H9 (cell line): ENCODE measurements around the gene ZNF771. TPM values are rescaled to one million over a fixed set of nuclear protein-coding genes. Genes with fewer than 3 reads are reported as not detected.

Source experiments
- DNase-seq: peaks from one replicate; pipeline ENCODE4 v3.0.0-alpha.2; 2017
- H2AFZ ChIP-seq: one replicate; pipeline ENCODE4 v1.6.1; 2013; ENCODE audit warnings: mild to moderate bottlenecking, low read length, control low read depth, moderate library complexity
- H2AK5ac ChIP-seq: 2 replicates; pipeline ENCODE4 v1.6.1; 2013; ENCODE audit warnings: low read length, control low read depth, mixed read lengths; ENCODE audit not compliant: insufficient read length
- H2BK120ac ChIP-seq: one replicate; pipeline ENCODE4 v1.6.1; 2013; ENCODE audit warnings: low read depth, mild to moderate bottlenecking, low read length, control low read depth, inconsistent platforms; ENCODE audit not compliant: poor library complexity, severe bottlenecking
- H2BK12ac ChIP-seq: 2 replicates; pipeline ENCODE4 v1.6.1; 2013; ENCODE audit warnings: low read length, control low read depth, mixed read lengths, low read depth; ENCODE audit not compliant: insufficient read length
- H2BK15ac ChIP-seq: 2 replicates; pipeline ENCODE4 v1.6.1; 2013; ENCODE audit warnings: low read depth, low read length, control low read depth
- H2BK20ac ChIP-seq: one replicate; pipeline ENCODE4 v1.6.1; 2013; ENCODE audit warnings: low read depth, mild to moderate bottlenecking, low read length, control low read depth, inconsistent platforms; ENCODE audit not compliant: poor library complexity, severe bottlenecking
- H2BK5ac ChIP-seq: 2 replicates; pipeline ENCODE4 v1.6.1; 2013; ENCODE audit warnings: low read length, control low read depth, mixed read lengths; ENCODE audit not compliant: insufficient read length
- H3K14ac ChIP-seq: 2 replicates; pipeline ENCODE4 v1.6.1; 2013; ENCODE audit warnings: low read length, control low read depth; ENCODE audit not compliant: insufficient read depth
- H3K18ac ChIP-seq: 2 replicates; pipeline ENCODE4 v1.6.1; 2013; ENCODE audit warnings: low read depth, mild to moderate bottlenecking, mixed read lengths, low read length, control low read depth; ENCODE audit not compliant: insufficient read length
- H3K23ac ChIP-seq: 2 replicates; pipeline ENCODE4 v1.6.1; 2013; ENCODE audit warnings: low read length, control low read depth, mixed read lengths, low read depth; ENCODE audit not compliant: insufficient read length
- H3K23me2 ChIP-seq: 2 replicates; pipeline ENCODE4 v1.6.1; 2013; ENCODE audit warnings: low read depth, mild to moderate bottlenecking, mixed read lengths, low read length, control low read depth; ENCODE audit not compliant: insufficient read length, poor library complexity, severe bottlenecking
- H3K27ac ChIP-seq: 2 replicates; pipeline ENCODE4 v1.5.1; 2013; ENCODE audit warnings: low read length, control low read depth, mixed read lengths, low read depth; ENCODE audit not compliant: insufficient read length
- H3K27me3 ChIP-seq: 2 replicates; pipeline ENCODE4 v1.6.1; 2013; ENCODE audit warnings: low read length, control low read depth, inconsistent platforms; ENCODE audit not compliant: insufficient read depth
- H3K4ac ChIP-seq: 2 replicates; pipeline ENCODE4 v1.6.1; 2013; ENCODE audit warnings: low read depth, mild to moderate bottlenecking, control low read depth, inconsistent platforms, low read length, moderate library complexity
- H3K4me1 ChIP-seq: 2 replicates; pipeline ENCODE4 v1.6.1; 2013; ENCODE audit warnings: low read length, control low read depth, inconsistent platforms; ENCODE audit not compliant: insufficient read depth
- H3K4me2 ChIP-seq: 2 replicates; pipeline ENCODE4 v1.6.1; 2013; ENCODE audit warnings: low read length, control low read depth, mixed read lengths; ENCODE audit not compliant: insufficient read length, insufficient read depth
- H3K56ac ChIP-seq: 2 replicates; pipeline ENCODE4 v1.6.1; 2013; ENCODE audit warnings: low read depth, mild to moderate bottlenecking, mixed read lengths, low read length, control low read depth; ENCODE audit not compliant: insufficient read length
- H3K79me1 ChIP-seq: 2 replicates; pipeline ENCODE4 v1.6.1; 2013; ENCODE audit warnings: low read depth, mild to moderate bottlenecking, moderate library complexity, low read length, control low read depth, inconsistent platforms; ENCODE audit not compliant: insufficient read depth, poor library complexity, severe bottlenecking
- H3K79me2 ChIP-seq: 2 replicates; pipeline ENCODE4 v1.6.1; 2013; ENCODE audit warnings: low read length, control low read depth, inconsistent platforms; ENCODE audit not compliant: insufficient read depth
- H3K9ac ChIP-seq: 2 replicates; pipeline ENCODE4 v1.6.1; 2013; ENCODE audit warnings: low read length, control low read depth, mixed read lengths; ENCODE audit not compliant: insufficient read length; ENCODE audit errors: extremely low read depth
- H3K9me3 ChIP-seq: one replicate; pipeline ENCODE4 v1.6.1; 2013; ENCODE audit warnings: low read depth, low read length, inconsistent platforms; ENCODE audit not compliant: control insufficient read depth
- H3T11ph ChIP-seq: one replicate; pipeline ENCODE4 v1.6.1; 2013; ENCODE audit warnings: mild to moderate bottlenecking, low read length, control low read depth, inconsistent platforms
- H4K20me1 ChIP-seq: one replicate; pipeline ENCODE4 v1.6.1; 2013; ENCODE audit not compliant: control insufficient read depth, insufficient read length, insufficient read depth
- H4K5ac ChIP-seq: 2 replicates; pipeline ENCODE4 v1.6.1; 2013; ENCODE audit warnings: low read depth, mild to moderate bottlenecking, mixed read lengths, low read length, control low read depth; ENCODE audit not compliant: insufficient read length
- H4K8ac ChIP-seq: replicated peaks from 2 replicates; pipeline ENCODE4 v1.6.1; 2013; ENCODE audit warnings: low read length, control low read depth, mixed read lengths, low read depth; ENCODE audit not compliant: insufficient read length
- H4K91ac ChIP-seq: 2 replicates; pipeline ENCODE4 v1.6.1; 2013; ENCODE audit warnings: low read depth, mild to moderate bottlenecking, moderate library complexity, mixed read lengths, low read length, control low read depth; ENCODE audit not compliant: insufficient read length
- H3K27ac Mint-ChIP-seq, 3 experiments: 2 replicates in 2 of 3; 3 replicates in 1 of 3; pipeline ENCODE4 v1.8.0; 2020 to 2021; ENCODE audit warnings: mixed read lengths in 3 of 3, mild to moderate bottlenecking in 1 of 3, moderate library complexity in 1 of 3
- H3K27me3 Mint-ChIP-seq: 2 replicates; pipeline ENCODE4 v1.8.0; 2021; ENCODE audit warnings: low read depth, mild to moderate bottlenecking, moderate library complexity, mixed read lengths
- H3K36me3 Mint-ChIP-seq, 3 experiments: 2 replicates in 2 of 3; 3 replicates in 1 of 3; pipeline ENCODE4 v1.8.0; 2020 to 2021; ENCODE audit warnings: low read depth in 3 of 3, mixed read lengths in 3 of 3; ENCODE audit not compliant: insufficient read depth in 1 of 3
- H3K4me1 Mint-ChIP-seq, 2 experiments: 2 replicates each; pipeline ENCODE4 v1.8.0; 2020; ENCODE audit warnings: mixed read lengths in 2 of 2
- H3K4me3 Mint-ChIP-seq, 2 experiments: 2 replicates in 1 of 2; 3 replicates in 1 of 2; pipeline ENCODE4 v1.8.0; 2020 to 2021; ENCODE audit warnings: mild to moderate bottlenecking in 2 of 2, mixed read lengths in 2 of 2, moderate library complexity in 1 of 2
- H3K9me3 Mint-ChIP-seq, 2 experiments: 2 replicates in 1 of 2; 3 replicates in 1 of 2; pipeline ENCODE4 v1.8.0; 2020; ENCODE audit warnings: mild to moderate bottlenecking in 2 of 2, mixed read lengths in 2 of 2, moderate library complexity in 1 of 2
- WGBS: extraction: QIAGEN DNeasy Blood & Tissue Kit; methylation state at CpG from one replicate; pipeline ENCODE4 v1.1.7; 2013; ENCODE audit warnings: missing lambda C conversion rate, low lambda C conversion rate, mixed read lengths; ENCODE audit not compliant: insufficient read length; ENCODE audit errors: extremely low coverage; 5-methylcytosine and 5-hydroxymethylcytosine counted together
- total RNA-seq: library from RNA; stranded (reverse); gene quantifications from 2 replicates; pipeline ENCODE4 v1.2.1, GENCODE V29; 2021
- TF ChIP-seq, protein P1 (sequence below): fragments of 200-600 bp; sonication (generic); conservative IDR thresholded peaks from 3 replicates; pipeline ENCODE4 v1.8.0; 2021; ENCODE audit warnings: antibody characterized with exemption, mild to moderate bottlenecking

Gene ZNF771
- total RNA-seq, 1 experiment from 2014 or later = 10.5 TPM

DNA sequence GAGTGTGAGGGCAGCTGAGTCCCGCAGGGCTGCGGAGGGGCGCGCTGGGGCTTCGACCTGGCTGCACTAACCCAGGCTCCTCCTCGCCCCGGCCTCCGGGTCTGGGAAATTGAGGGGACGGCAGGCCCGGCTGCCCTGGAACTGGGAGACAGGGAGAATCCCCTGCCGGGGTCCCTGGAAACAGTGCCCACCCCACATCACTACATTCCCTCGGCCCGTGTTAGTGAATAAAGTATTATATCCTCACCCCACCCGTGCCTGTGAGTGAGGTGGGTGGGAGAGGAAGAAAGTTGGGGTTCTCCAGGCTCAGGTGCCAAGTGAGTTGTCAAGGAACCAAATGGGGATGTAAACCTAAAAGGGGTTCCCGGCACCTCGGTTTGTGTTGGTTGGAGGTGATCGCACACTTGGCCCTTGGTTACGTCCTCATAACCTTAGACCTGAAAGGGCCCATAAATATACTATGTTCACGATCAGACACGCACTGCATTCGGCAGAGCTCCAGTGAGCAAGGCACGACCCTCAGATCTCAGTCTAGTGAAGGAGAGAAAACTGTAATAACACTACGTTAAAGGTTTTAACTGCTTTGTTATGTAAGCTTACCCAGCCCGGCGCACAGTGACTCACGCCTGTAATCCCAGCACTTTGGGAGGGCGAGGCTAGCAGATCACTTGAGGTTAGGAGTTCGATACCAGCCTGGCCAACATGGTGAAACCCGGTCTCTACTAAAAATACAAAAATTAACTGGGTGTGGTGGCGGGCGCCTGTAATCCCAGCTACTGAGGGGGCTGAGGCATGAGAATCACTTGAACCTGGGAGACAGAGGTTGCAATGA is 11.2 kb downstream of the ZNF771 start:
- no peak overlapping the region for H4K5ac ChIP-seq
- H2AFZ ChIP-seq = no peak overlapping the region
- no peak overlapping the region for H3T11ph ChIP-seq
- DNase-seq = no peak
- peak overlapping the region; percentile 49 to 75 for H3K4me3 Mint-ChIP-seq
- H4K8ac ChIP-seq = no peak overlapping the region
- H3K27me3 Mint-ChIP-seq = no peaks in the 10 kb centered on the region; the same call in none of the 2 replicates
- no peaks in the 10 kb centered on the region for H3K79me2 ChIP-seq
- H2BK12ac ChIP-seq = no peak overlapping the region
- no peak overlapping the region for H2BK15ac ChIP-seq
- TF ChIP-seq, protein P1, sequence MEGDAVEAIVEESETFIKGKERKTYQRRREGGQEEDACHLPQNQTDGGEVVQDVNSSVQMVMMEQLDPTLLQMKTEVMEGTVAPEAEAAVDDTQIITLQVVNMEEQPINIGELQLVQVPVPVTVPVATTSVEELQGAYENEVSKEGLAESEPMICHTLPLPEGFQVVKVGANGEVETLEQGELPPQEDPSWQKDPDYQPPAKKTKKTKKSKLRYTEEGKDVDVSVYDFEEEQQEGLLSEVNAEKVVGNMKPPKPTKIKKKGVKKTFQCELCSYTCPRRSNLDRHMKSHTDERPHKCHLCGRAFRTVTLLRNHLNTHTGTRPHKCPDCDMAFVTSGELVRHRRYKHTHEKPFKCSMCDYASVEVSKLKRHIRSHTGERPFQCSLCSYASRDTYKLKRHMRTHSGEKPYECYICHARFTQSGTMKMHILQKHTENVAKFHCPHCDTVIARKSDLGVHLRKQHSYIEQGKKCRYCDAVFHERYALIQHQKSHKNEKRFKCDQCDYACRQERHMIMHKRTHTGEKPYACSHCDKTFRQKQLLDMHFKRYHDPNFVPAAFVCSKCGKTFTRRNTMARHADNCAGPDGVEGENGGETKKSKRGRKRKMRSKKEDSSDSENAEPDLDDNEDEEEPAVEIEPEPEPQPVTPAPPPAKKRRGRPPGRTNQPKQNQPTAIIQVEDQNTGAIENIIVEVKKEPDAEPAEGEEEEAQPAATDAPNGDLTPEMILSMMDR = no peak
- H3K9me3 Mint-ChIP-seq = no peaks in the 10 kb centered on the region; a peak in 1 of 5 replicates
- no peak overlapping the region for H3K4ac ChIP-seq
- peaks cover 24 to 50% (median 47%) of the 10 kb centered on the region in 3 experiments; a peak in 6 of 7 replicates for H3K36me3 Mint-ChIP-seq
- H2BK5ac ChIP-seq = no peak overlapping the region
- no peaks in the 10 kb centered on the region for H3K9me3 ChIP-seq
- H2BK20ac ChIP-seq = no peak overlapping the region
- no peaks in the 10 kb centered on the region for H4K20me1 ChIP-seq
- no peak overlapping the region for H3K18ac ChIP-seq
- no peak overlapping the region for H2AK5ac ChIP-seq
- H3K14ac ChIP-seq = no peak overlapping the region
- H3K23me2 ChIP-seq = peaks cover 8% of the 10 kb centered on the region
- no peak overlapping the region for H2BK120ac ChIP-seq
- H3K56ac ChIP-seq = no peak overlapping the region
- no peak overlapping the region for H3K27ac ChIP-seq
- no peak overlapping the region for H4K91ac ChIP-seq
- H3K9ac ChIP-seq = no peak overlapping the region
- peak overlapping the region; percentile 60 for H3K4me2 ChIP-seq
- no peaks in the 10 kb centered on the region for H3K4me1 ChIP-seq
- no CpG with 5 or more reads among the region's 31 CpGs for WGBS
- no peaks in the 10 kb centered on the region for H3K27me3 ChIP-seq
- peaks cover 7 to 12% of the 10 kb centered on the region in 2 experiments for H3K4me1 Mint-ChIP-seq
- H3K27ac Mint-ChIP-seq = peak overlapping the region in 1 of 3 experiments; percentile 53; a peak in 1 of 7 replicates
- no peaks in the 10 kb centered on the region for H3K79me1 ChIP-seq
- no peak overlapping the region for H3K23ac ChIP-seq
